ENCODE results near the gene CAPZB.

GRCh38 chr1:19360843-19361610 lies 124.3 kb downstream of the CAPZB start:
- TF ChIP-seq POLR2A (IDR thresholded peaks at IDR 0.05) (no peak), CTCF (IDR thresholded peaks at IDR 0.05) (no peak)
